ENCODE measurements around the gene HSD17B2.

The HSD17B2 gene

GRCh38 chr16:82078125-82078524 is 43.1 kb downstream of the HSD17B2 start:
- no peaks in the 10 kb centered on the region for H3K4me1 Mint-ChIP-seq
- DNase-seq (ENCODE audit: low spot score in 2 of 2), result no peak
- peaks cover 74% of the 10 kb centered on the region for H3K27me3 Mint-ChIP-seq
- H3K27ac Mint-ChIP-seq (ENCODE audit: low read depth), result no peak overlapping the region
- no peak overlapping the region for H3K4me3 Mint-ChIP-seq
- H3K36me3 Mint-ChIP-seq (ENCODE audit: insufficient read depth), result no peaks in the 10 kb centered on the region
- H3K9me3 Mint-ChIP-seq, result peaks cover 5% of the 10 kb centered on the region
- ATAC-seq (replicated peaks; ENCODE audit: extremely low read depth, poor library complexity, severe bottlenecking), result no peak

- no peaks in the 10 kb centered on the region for H3K4me1 Mint-ChIP-seq
Observed at GRCh38 chr16:82079892-82080291, 44.8 kb downstream of the HSD17B2 start.

GRCh38 chr16:82081264-82081663 is 46.2 kb downstream of the HSD17B2 start:
- Mint-ChIP-seq H3K27ac (ENCODE audit: low read depth) (no peak overlapping the region), H3K36me3 (ENCODE audit: insufficient read depth) (no peaks in the 10 kb centered on the region), H3K4me1 (no peaks in the 10 kb centered on the region), H3K9me3 (peaks cover 5% of the 10 kb centered on the region), H3K4me3 (no peak overlapping the region), H3K27me3 (peaks cover 48% of the 10 kb centered on the region)
- no peak for ATAC-seq (replicated peaks; ENCODE audit: extremely low read depth, poor library complexity, severe bottlenecking)
- DNase-seq (ENCODE audit: low spot score in 2 of 2), result no peak

More at GRCh38 chr16:82079892-82080291, 44.8 kb downstream of the HSD17B2 start:
- no peak for DNase-seq (ENCODE audit: low spot score in 2 of 2)
- Mint-ChIP-seq H3K36me3 (ENCODE audit: insufficient read depth) (no peaks in the 10 kb centered on the region), H3K27ac (ENCODE audit: low read depth) (no peak overlapping the region), H3K27me3 (peaks cover 56% of the 10 kb centered on the region), H3K4me3 (no peak overlapping the region), H3K9me3 (peaks cover 5% of the 10 kb centered on the region)
- no peak for ATAC-seq (replicated peaks; ENCODE audit: extremely low read depth, poor library complexity, severe bottlenecking)

GRCh38 chr16:82082097-82082496 is 47.0 kb downstream of the HSD17B2 start:
- DNase-seq (ENCODE audit: low spot score in 2 of 2), result no peak
- H3K27ac Mint-ChIP-seq (ENCODE audit: low read depth), result no peak overlapping the region
- peaks cover 44% of the 10 kb centered on the region for H3K27me3 Mint-ChIP-seq
- H3K36me3 Mint-ChIP-seq (ENCODE audit: insufficient read depth), result no peaks in the 10 kb centered on the region
- peaks cover 5% of the 10 kb centered on the region for H3K9me3 Mint-ChIP-seq
- H3K4me1 Mint-ChIP-seq, result no peaks in the 10 kb centered on the region
- no peak for ATAC-seq (replicated peaks; ENCODE audit: extremely low read depth, poor library complexity, severe bottlenecking)
- no peak overlapping the region for H3K4me3 Mint-ChIP-seq

- no peak for ATAC-seq (replicated peaks; ENCODE audit: extremely low read depth, poor library complexity, severe bottlenecking)
- H3K4me3 Mint-ChIP-seq, result no peak overlapping the region
Observed at GRCh38 chr16:82082543-82083244, 47.6 kb downstream of the HSD17B2 start.

GRCh38 chr16:82083710-82084353 is 48.8 kb downstream of the HSD17B2 start:
- Mint-ChIP-seq H3K4me1 (no peaks in the 10 kb centered on the region), H3K27me3 (peaks cover 26% of the 10 kb centered on the region), H3K4me3 (no peak overlapping the region), H3K27ac (ENCODE audit: low read depth) (no peak overlapping the region), H3K36me3 (ENCODE audit: insufficient read depth) (no peaks in the 10 kb centered on the region), H3K9me3 (peaks cover under 1% of the 10 kb centered on the region)
- ATAC-seq (replicated peaks; ENCODE audit: extremely low read depth, poor library complexity, severe bottlenecking), result no peak
- no peak for DNase-seq (ENCODE audit: low spot score in 2 of 2)

More at GRCh38 chr16:82082543-82083244, 47.6 kb downstream of the HSD17B2 start:
- peaks cover 5% of the 10 kb centered on the region for H3K9me3 Mint-ChIP-seq
- no peak overlapping the region for H3K27ac Mint-ChIP-seq (ENCODE audit: low read depth)
- no peak for DNase-seq (ENCODE audit: low spot score in 2 of 2)
- no peaks in the 10 kb centered on the region for H3K4me1 Mint-ChIP-seq
- H3K27me3 Mint-ChIP-seq, result peaks cover 38% of the 10 kb centered on the region
- H3K36me3 Mint-ChIP-seq (ENCODE audit: insufficient read depth), result no peaks in the 10 kb centered on the region

GRCh38 chr16:82085011-82085779 is 50.1 kb downstream of the HSD17B2 start:
- ATAC-seq (replicated peaks; ENCODE audit: extremely low read depth, poor library complexity, severe bottlenecking) (no peak), DNase-seq (ENCODE audit: low spot score in 2 of 2) (no peak)
- no peaks in the 10 kb centered on the region for H3K36me3 Mint-ChIP-seq (ENCODE audit: insufficient read depth)
- H3K4me3 Mint-ChIP-seq, result no peak overlapping the region
- no peaks in the 10 kb centered on the region for H3K4me1 Mint-ChIP-seq
- no peaks in the 10 kb centered on the region for H3K9me3 Mint-ChIP-seq
- peaks cover 14% of the 10 kb centered on the region for H3K27me3 Mint-ChIP-seq
- H3K27ac Mint-ChIP-seq (ENCODE audit: low read depth), result no peak overlapping the region

- no peaks in the 10 kb centered on the region for H3K9me3 Mint-ChIP-seq
- H3K27ac Mint-ChIP-seq (ENCODE audit: low read depth), result no peak overlapping the region
- no peak for DNase-seq (ENCODE audit: low spot score in 2 of 2)
- H3K4me3 Mint-ChIP-seq, result no peak overlapping the region
- ATAC-seq (replicated peaks; ENCODE audit: extremely low read depth, poor library complexity, severe bottlenecking), result no peak
- H3K27me3 Mint-ChIP-seq, result no peaks in the 10 kb centered on the region
- no peaks in the 10 kb centered on the region for H3K36me3 Mint-ChIP-seq (ENCODE audit: insufficient read depth)
- H3K4me1 Mint-ChIP-seq, result no peaks in the 10 kb centered on the region
Observed at GRCh38 chr16:82088483-82088882, 53.4 kb downstream of the HSD17B2 start.

- Mint-ChIP-seq H3K9me3 (no peaks in the 10 kb centered on the region), H3K36me3 (ENCODE audit: insufficient read depth) (no peaks in the 10 kb centered on the region), H3K4me1 (no peaks in the 10 kb centered on the region), H3K4me3 (no peak overlapping the region), H3K27me3 (no peaks in the 10 kb centered on the region), H3K27ac (ENCODE audit: low read depth) (no peak overlapping the region)
- DNase-seq (ENCODE audit: low spot score in 2 of 2), result no peak
- no peak for ATAC-seq (replicated peaks; ENCODE audit: extremely low read depth, poor library complexity, severe bottlenecking)
Observed at GRCh38 chr16:82091241-82091640, 56.2 kb downstream of the HSD17B2 start.

GRCh38 chr16:82092711-82093110 is 57.7 kb downstream of the HSD17B2 start:
- Mint-ChIP-seq H3K27me3 (peaks cover under 1% of the 10 kb centered on the region), H3K4me3 (no peak overlapping the region), H3K9me3 (no peaks in the 10 kb centered on the region), H3K4me1 (no peaks in the 10 kb centered on the region), H3K36me3 (ENCODE audit: insufficient read depth) (no peaks in the 10 kb centered on the region), H3K27ac (ENCODE audit: low read depth) (no peak overlapping the region)
- ATAC-seq (replicated peaks; ENCODE audit: extremely low read depth, poor library complexity, severe bottlenecking), result no peak
- DNase-seq (ENCODE audit: low spot score in 2 of 2), result no peak

- H3K27me3 Mint-ChIP-seq, result peaks cover 11% of the 10 kb centered on the region
- no peaks in the 10 kb centered on the region for H3K36me3 Mint-ChIP-seq (ENCODE audit: insufficient read depth)
- no peaks in the 10 kb centered on the region for H3K4me1 Mint-ChIP-seq
- no peak for DNase-seq (ENCODE audit: low spot score in 2 of 2)
- no peaks in the 10 kb centered on the region for H3K9me3 Mint-ChIP-seq
- no peak for ATAC-seq (replicated peaks; ENCODE audit: extremely low read depth, poor library complexity, severe bottlenecking)
- H3K4me3 Mint-ChIP-seq, result no peak overlapping the region
- no peak overlapping the region for H3K27ac Mint-ChIP-seq (ENCODE audit: low read depth)
Observed at GRCh38 chr16:82093666-82094300, 58.7 kb downstream of the HSD17B2 start.

- H3K9me3 Mint-ChIP-seq, result no peaks in the 10 kb centered on the region
- H3K27me3 Mint-ChIP-seq, result peaks cover 23% of the 10 kb centered on the region
- H3K4me1 Mint-ChIP-seq, result no peaks in the 10 kb centered on the region
- DNase-seq (ENCODE audit: low spot score in 2 of 2) (no peak), ATAC-seq (replicated peaks; ENCODE audit: extremely low read depth, poor library complexity, severe bottlenecking) (no peak)
- no peaks in the 10 kb centered on the region for H3K36me3 Mint-ChIP-seq (ENCODE audit: insufficient read depth)
- H3K27ac Mint-ChIP-seq (ENCODE audit: low read depth), result no peak overlapping the region
- H3K4me3 Mint-ChIP-seq, result no peak overlapping the region
Observed at GRCh38 chr16:82094942-82095540, 60.0 kb downstream of the HSD17B2 start.

Data from central memory CD8-positive, alpha-beta T cell (primary cell).